AML-193 (cell line): ENCODE measurements around the gene CEACAM18.

Experiments
- DNase-seq, 2 experiments: peaks; one replicate each; lab custom pipeline; 2025; lab: John Stamatoyannopoulos, UW

The CEACAM18 gene

DNA sequence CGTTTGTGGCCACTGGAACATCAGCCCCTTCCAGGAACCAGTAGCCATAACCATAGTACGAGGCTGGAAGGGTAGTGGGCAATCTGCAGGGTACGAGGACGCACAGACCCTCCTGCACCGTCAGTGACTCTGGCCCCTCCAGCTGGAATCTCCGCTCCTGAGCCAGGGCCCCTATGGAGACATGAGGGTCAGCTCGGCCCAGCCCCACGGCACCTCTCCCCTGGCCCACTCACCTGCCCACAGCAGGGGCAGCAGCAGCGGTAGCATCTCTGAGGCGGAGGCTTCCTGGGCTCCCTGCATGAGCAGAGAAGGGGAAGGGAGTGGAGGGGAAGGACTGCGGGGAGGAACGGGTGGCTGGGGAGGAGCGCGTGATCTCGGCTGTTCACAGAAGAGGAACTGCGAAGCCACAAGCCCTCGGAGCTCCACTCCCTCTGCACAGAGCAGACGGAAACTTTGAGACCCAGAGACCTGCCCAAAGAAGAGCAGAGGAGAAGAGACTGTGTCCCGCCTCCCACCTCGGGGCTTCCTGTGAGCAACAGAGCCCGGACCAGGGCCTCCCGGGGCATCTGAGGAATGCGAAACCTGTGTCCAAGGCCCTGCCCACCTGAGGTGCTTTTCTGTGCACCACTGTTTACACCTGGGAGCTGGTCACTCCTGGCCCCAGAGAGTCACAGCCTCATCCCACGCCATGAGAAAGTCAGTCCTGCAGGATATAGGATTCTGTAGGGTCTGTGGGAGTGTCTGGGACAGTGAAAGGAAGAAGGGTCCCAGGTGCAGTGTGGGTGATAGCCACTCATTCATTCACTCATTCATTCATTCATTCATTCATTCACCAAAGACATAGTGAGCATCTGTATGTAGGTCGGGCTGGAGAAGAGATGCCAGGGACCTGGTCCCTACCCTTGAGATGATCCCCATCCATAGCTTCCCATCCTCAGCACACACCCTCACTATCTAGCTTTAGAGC is 53.3 kb downstream of the CEACAM18 start, which contains the start of gene SIGLEC6:
Gene SIGLEC6, minus strand, starts transcription at position 322 of the 967 bp plus-strand sequence. Its CDS starts 22 bp downstream, at position 300.
- peak; percentile 93 to 95 for DNase-seq

- no peak for DNase-seq
These were observed 57.2 kb downstream of the CEACAM18 start for GRCh38 chr19:51535535-51535934.

DNA sequence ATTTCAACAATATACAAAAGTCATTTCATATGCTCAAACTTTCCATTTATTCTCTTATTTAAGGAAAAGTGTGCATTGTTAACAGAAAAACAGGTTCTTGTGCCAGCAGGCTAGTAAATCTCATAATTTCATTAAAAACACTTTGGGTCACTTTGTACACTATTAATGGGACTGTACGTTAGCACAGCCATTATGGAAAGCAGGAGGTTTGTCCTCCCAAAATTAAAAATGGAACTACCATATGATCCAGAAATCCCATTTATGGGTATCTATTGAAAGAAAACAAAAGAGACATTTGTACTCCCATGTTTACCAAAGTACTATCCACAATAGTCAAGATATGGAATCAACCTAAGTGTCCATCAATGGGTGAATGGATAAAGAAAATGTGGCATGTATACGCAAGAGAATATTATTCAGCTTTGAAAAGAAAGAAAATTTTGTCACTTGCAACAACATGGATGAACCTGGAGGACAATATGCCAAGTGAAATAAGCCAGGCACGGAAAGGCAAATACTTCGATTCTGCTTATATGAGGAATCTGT is 61.6 kb downstream of the CEACAM18 start:
- DNase-seq = no peak
